A549 (cell line): Measurements from ENCODE around the gene TMEM271. TPM values are rescaled to one million over a fixed set of nuclear protein-coding genes. Genes with fewer than 3 reads are reported as not detected.

Experiments used
- ATAC-seq, 2 experiments: fragments of 200-7000 bp in 1 of 2; fragments of >200 bp in 1 of 2; cut with Nextera tagmentation in 1 of 2; cut with Tn5 transposase in 1 of 2; 3 replicates each; pipeline versions ENCODE4 v1.8.0 to v1.9.1; 2018 to 2020; ENCODE audit warnings: mild to moderate bottlenecking in 1 of 2, moderate library complexity in 1 of 2
- CTCF ChIA-PET: fragments of 300-600 bp; sonication (Branson Sonifier 250); formaldehyde crosslinking; extraction: SDS; loops from one replicate; lab custom pipeline; 2021; ENCODE audit warnings: antibody characterized with exemption, inconsistent platforms; lab: Yijun Ruan, JAX
- POLR2A ChIA-PET: fragments of 350-600 bp; formaldehyde crosslinking; extraction: SDS; loops from one replicate; lab custom pipeline; 2021; ENCODE audit warnings: antibody characterized with exemption, inconsistent platforms; lab: Yijun Ruan, JAX
- DNase-seq, 2 experiments: peaks; one replicate each; pipeline versions ENCODE4 v3.0.0 to v3.0.0-alpha.2; 2011 to 2016; ENCODE audit warnings: low read depth in 1 of 2, low spot score in 1 of 2
- FAIRE-seq: peaks from 2 replicates; lab custom pipeline; 2011; peaks lifted over from hg19 to GRCh38; lab: Jason Lieb, UNC
- H3K27ac ChIP-seq, 2 experiments: fragments of >200 bp; sonication (Bioruptor Twin); formaldehyde crosslinking; 3 replicates each; pipeline ENCODE4 v1.5.1; 2016 to 2017
- H3K4me1 ChIP-seq: fragments of >200 bp; sonication (Bioruptor Twin); formaldehyde crosslinking; 3 replicates; pipeline ENCODE4 v1.6.1; 2016
- H3K4me2 ChIP-seq: fragments of >200 bp; sonication (Bioruptor Twin); formaldehyde crosslinking; 3 replicates; pipeline ENCODE4 v1.6.1; 2016
- H3K4me3 ChIP-seq: fragments of >200 bp; sonication (Bioruptor Twin); formaldehyde crosslinking; 3 replicates; pipeline ENCODE4 v1.5.1; 2016
- H3K9me3 ChIP-seq: fragments of >200 bp; sonication (Bioruptor Twin); formaldehyde crosslinking; 3 replicates; pipeline ENCODE4 v1.6.1; 2016
- ATOH8 ChIP-seq: fragments of 250-450 bp; sonication (Bioruptor Pico); IDR thresholded peaks from 2 replicates; pipeline ENCODE4 v1.5.0; 2020; ENCODE audit warnings: low read depth, mild to moderate bottlenecking, moderate library complexity
- BCL3 ChIP-seq: fragments of >200 bp; sonication (Bioruptor Twin); formaldehyde crosslinking; IDR thresholded peaks from 3 replicates; pipeline ENCODE4 v1.6.1; 2016
- BHLHE40 ChIP-seq: IDR thresholded peaks from 2 replicates; pipeline ENCODE4 v1.6.1; 2012; ENCODE audit warnings: low read depth, low read length, inconsistent platforms
- CBX8 ChIP-seq: fragments of 200-600 bp; sonication (generic); IDR thresholded peaks from 2 replicates; pipeline ENCODE4 v1.6.1; 2016
- CTCF ChIP-seq: fragments of >200 bp; sonication (Bioruptor Twin); formaldehyde crosslinking; IDR thresholded peaks from 3 replicates; pipeline ENCODE4 v1.5.1; 2016
- ELK1 ChIP-seq: fragments of 150-350 bp; IDR thresholded peaks from 2 replicates; pipeline ENCODE4 v1.6.1; 2014; ENCODE audit warnings: low read depth, mild to moderate bottlenecking, low read length
- EP300 ChIP-seq, 2 experiments: fragments of >200 bp; sonication (Bioruptor Twin); formaldehyde crosslinking; IDR thresholded peaks; 2 replicates in 1 of 2; 3 replicates in 1 of 2; pipeline ENCODE4 v1.6.1; 2016 to 2017
- FOSL2 ChIP-seq, 2 experiments: fragments of 450-650 bp in 1 of 2; fragments of >200 bp in 1 of 2; sonication (Bioruptor Twin) in 1 of 2; formaldehyde crosslinking; IDR thresholded peaks; 2 replicates each; pipeline versions ENCODE4 v1.5.0 to v1.6.1; 2016 to 2020; ENCODE audit warnings: mild to moderate bottlenecking in 1 of 2, moderate library complexity in 1 of 2
- HDAC2 ChIP-seq: fragments of 200-600 bp; sonication (generic); IDR thresholded peaks from 2 replicates; pipeline ENCODE4 v1.6.1; 2016
- HEYL ChIP-seq: fragments of 250-450 bp; sonication (Bioruptor Pico); IDR thresholded peaks from 2 replicates; pipeline ENCODE4 v1.8.0; 2021; ENCODE audit warnings: mild to moderate bottlenecking, moderate library complexity
- HMGXB4 ChIP-seq: fragments of 250-450 bp; sonication (Bioruptor Pico); IDR thresholded peaks from 2 replicates; pipeline ENCODE4 v1.5.0; 2021; ENCODE audit warnings: mild to moderate bottlenecking, moderate library complexity, borderline replicate concordance
- HOXB13 ChIP-seq: fragments of 250-450 bp; sonication (Bioruptor Pico); IDR thresholded peaks from 2 replicates; pipeline ENCODE4 v1.5.0; 2020; ENCODE audit warnings: low read depth, mild to moderate bottlenecking, moderate library complexity
- HOXB5 ChIP-seq: fragments of 250-450 bp; sonication (Bioruptor Pico); IDR thresholded peaks from 2 replicates; pipeline ENCODE4 v1.5.0; 2020; ENCODE audit warnings: mild to moderate bottlenecking, moderate library complexity
- MAZ ChIP-seq: fragments of 150-350 bp; IDR thresholded peaks from 2 replicates; pipeline ENCODE4 v1.6.1; 2014; ENCODE audit warnings: antibody characterized with exemption, low read depth, low read length, borderline replicate concordance
- NFE2L2 ChIP-seq: fragments of 150-350 bp; conservative IDR thresholded peaks from 2 replicates; pipeline ENCODE4 v1.6.1; 2014; ENCODE audit warnings: low read length
- NPAS2 ChIP-seq: fragments of 250-450 bp; sonication (Bioruptor Pico); IDR thresholded peaks from 2 replicates; pipeline ENCODE4 v1.8.0; 2022; ENCODE audit warnings: mild to moderate bottlenecking, moderate library complexity, borderline replicate concordance
- PBX3 ChIP-seq: IDR thresholded peaks from 2 replicates; pipeline ENCODE4 v1.6.1; 2012
- RAD21 ChIP-seq, 2 experiments: fragments of >200 bp in 1 of 2; sonication (Bioruptor Twin) in 1 of 2; formaldehyde crosslinking in 1 of 2; IDR thresholded peaks in 1 of 2; conservative IDR thresholded peaks in 1 of 2; 2 replicates in 1 of 2; 3 replicates in 1 of 2; pipeline ENCODE4 v1.6.1; 2012 to 2018; ENCODE audit warnings: inconsistent platforms in 1 of 2
- RARB ChIP-seq: fragments of 250-450 bp; sonication (Bioruptor Pico); IDR thresholded peaks from 2 replicates; pipeline ENCODE4 v1.8.0; 2021; ENCODE audit warnings: mild to moderate bottlenecking, moderate library complexity
- RNF2 ChIP-seq: fragments of 200-600 bp; sonication (generic); IDR thresholded peaks from 2 replicates; pipeline ENCODE4 v1.6.1; 2016; ENCODE audit warnings: low read depth, mild to moderate bottlenecking, antibody characterized with exemption, moderate library complexity, borderline replicate concordance
- USF2 ChIP-seq: fragments of 450-650 bp; IDR thresholded peaks from 2 replicates; pipeline ENCODE4 v1.6.1; 2014; ENCODE audit warnings: antibody characterized with exemption
- ZC3H11A ChIP-seq: fragments of 450-650 bp; IDR thresholded peaks from 2 replicates; pipeline ENCODE4 v1.6.1; 2014; ENCODE audit warnings: antibody characterized with exemption, mild to moderate bottlenecking
- ZFP36 ChIP-seq: fragments of 450-650 bp; IDR thresholded peaks from 2 replicates; pipeline ENCODE4 v1.6.1; 2014; ENCODE audit warnings: borderline replicate concordance; ENCODE audit not compliant: partially characterized antibody
- ZNF302 ChIP-seq: fragments of 250-450 bp; sonication (Bioruptor Pico); IDR thresholded peaks from 2 replicates; pipeline ENCODE4 v1.9.0; 2021; ENCODE audit warnings: inconsistent platforms, mild to moderate bottlenecking, moderate library complexity
- WGBS: methylation state at CpG from one replicate; pipeline ENCODE4 v1.1.6; 2017; ENCODE audit errors: missing lambda C conversion rate; 5-methylcytosine and 5-hydroxymethylcytosine counted together
- polyA plus RNA-seq, 4 experiments: library from polyadenylated mRNA; depleted of rRNA in 3 of 4; stranded (reverse); fragments of >200 nt; fragmentation: RNase III in 1 of 4; extraction: RNeasy Plus Mini Kit Qiagen cat#74134 plus additional on column Dnase treatment in 1 of 4; gene quantifications; 2 replicates in 3 of 4; 3 replicates in 1 of 4; pipeline ENCODE4 v1.2.3, GENCODE V29; 2011 to 2017

TMEM271 gene
- polyA plus RNA-seq, 2 of the 4 experiments (the other 2 are of a cell fraction): not detected

- CTCF ChIA-PET: no interaction called here
- TF ChIP-seq RARB (CRISPR knock-in tag) (no peak), ZNF302 (CRISPR knock-in tag) (no peak), CBX8 (no peak), HEYL (no peak), BCL3 (no peak), ZFP36 (no peak), BHLHE40 (no peak), CTCF (no peak), HOXB5 (no peak), USF2 (no peak)
- DNase-seq (no peak), FAIRE-seq (no peak), ATAC-seq (no peak)
- POLR2A ChIA-PET: no interaction called here
- no peaks in the 10 kb centered on the region for H3K4me1 ChIP-seq
- H3K4me3 ChIP-seq: no peak overlapping the region
- no peak overlapping the region for H3K4me2 ChIP-seq
- H3K9me3 ChIP-seq: no peaks in the 10 kb centered on the region
- H3K27ac ChIP-seq: no peak overlapping the region
- 47% methylated on average over 27 of the region's 29 CpGs for WGBS
Observed at GRCh38 chr4:571838-572572, 4.1 kb downstream of the TMEM271 start.

GRCh38 chr4:570754-571153, 5.3 kb downstream of the TMEM271 start:
- no peak for DNase-seq
- no peak for ATAC-seq
- Histone ChIP-seq H3K27ac (no peak overlapping the region), H3K4me1 (no peaks in the 10 kb centered on the region), H3K4me2 (no peak overlapping the region), H3K4me3 (no peak overlapping the region), H3K9me3 (no peaks in the 10 kb centered on the region; the same call in 2 of the 3 replicates)
- TF ChIP-seq EP300 (IDR thresholded peaks at IDR 0.05) (no peak), RAD21 (conservative IDR thresholded peaks at IDR 0.05 in 1 of 2, IDR thresholded peaks at IDR 0.05 in 1 of 2) (no peak), BHLHE40 (no peak), NPAS2 (CRISPR knock-in tag) (no peak), HDAC2 (no peak), ELK1 (no peak), NFE2L2 (no peak), MAZ (no peak), ZC3H11A (no peak), HOXB13 (no peak), ATOH8 (no peak), FOSL2 (IDR thresholded peaks at IDR 0.05) (no peak), FOSL2 (CRISPR knock-in tag; IDR thresholded peaks at IDR 0.05) (no peak), RNF2 (no peak), HOXB5 (no peak), PBX3 (no peak), HMGXB4 (CRISPR knock-in tag) (no peak), CTCF (no peak)
- ChIA-PET CTCF (no interaction called here), POLR2A (no interaction called here)
- FAIRE-seq: no peak
- 53% methylated on average over 11 of the region's 11 CpGs for WGBS
